Measurements from ENCODE around the gene CDH24.

GRCh38 chr14:22997676-22998323 lies 59.5 kb downstream of the CDH24 start:
- no peak for TF ChIP-seq POLR2A (IDR thresholded peaks at IDR 0.05; ENCODE audit: low read depth)
- TF ChIP-seq CTCF (IDR thresholded peaks at IDR 0.05), result no peak
- no peak for TF ChIP-seq EP300 (IDR thresholded peaks at IDR 0.05)
- TF ChIP-seq POLR2AphosphoS5 (IDR thresholded peaks at IDR 0.05), result no peak
